IPS DF 4.7 (cell line): Measurements from ENCODE around the gene DLG2.

ENCODE experiments used
- DNase-seq: peaks from one replicate; pipeline ENCODE4 v3.0.0-alpha.2; 2013; ENCODE audit warnings: low spot score; ENCODE audit errors: extremely low read depth

DLG2 gene

DNA sequence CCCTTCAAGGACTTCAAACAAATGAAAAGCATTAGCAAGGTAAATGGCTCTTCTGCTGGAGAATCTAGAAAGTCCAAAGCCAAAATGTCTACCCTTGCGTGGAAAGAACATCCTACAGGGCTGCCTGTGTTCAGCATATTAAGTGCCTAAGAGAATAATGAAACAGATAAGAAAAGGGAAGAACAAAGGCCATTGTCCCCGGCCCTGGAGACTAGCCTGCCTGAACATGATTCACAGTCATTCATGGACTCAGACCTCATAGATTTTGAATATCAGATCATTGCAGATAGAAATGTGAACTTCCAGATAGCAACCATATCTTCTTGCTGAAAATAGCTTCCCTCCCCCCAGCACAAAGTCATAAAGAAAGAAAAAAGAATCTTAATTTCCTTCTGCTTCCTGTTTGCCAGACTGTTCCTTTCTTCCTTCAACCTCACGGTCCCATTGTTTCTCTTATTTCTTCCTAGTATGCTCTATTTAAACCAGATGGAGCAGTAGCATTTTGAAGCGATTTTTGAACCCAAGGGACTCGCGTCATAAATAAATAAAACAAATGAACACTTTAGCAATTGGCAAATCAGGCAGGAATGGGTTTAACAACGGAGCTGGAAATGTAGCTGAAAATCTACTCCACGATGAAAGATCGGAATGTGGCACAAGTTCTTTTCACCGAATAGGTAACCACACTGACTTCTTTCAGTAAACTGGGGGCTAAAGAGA is 1932.8 kb downstream of the DLG2 start:
- DNase-seq = no peak

DNA sequence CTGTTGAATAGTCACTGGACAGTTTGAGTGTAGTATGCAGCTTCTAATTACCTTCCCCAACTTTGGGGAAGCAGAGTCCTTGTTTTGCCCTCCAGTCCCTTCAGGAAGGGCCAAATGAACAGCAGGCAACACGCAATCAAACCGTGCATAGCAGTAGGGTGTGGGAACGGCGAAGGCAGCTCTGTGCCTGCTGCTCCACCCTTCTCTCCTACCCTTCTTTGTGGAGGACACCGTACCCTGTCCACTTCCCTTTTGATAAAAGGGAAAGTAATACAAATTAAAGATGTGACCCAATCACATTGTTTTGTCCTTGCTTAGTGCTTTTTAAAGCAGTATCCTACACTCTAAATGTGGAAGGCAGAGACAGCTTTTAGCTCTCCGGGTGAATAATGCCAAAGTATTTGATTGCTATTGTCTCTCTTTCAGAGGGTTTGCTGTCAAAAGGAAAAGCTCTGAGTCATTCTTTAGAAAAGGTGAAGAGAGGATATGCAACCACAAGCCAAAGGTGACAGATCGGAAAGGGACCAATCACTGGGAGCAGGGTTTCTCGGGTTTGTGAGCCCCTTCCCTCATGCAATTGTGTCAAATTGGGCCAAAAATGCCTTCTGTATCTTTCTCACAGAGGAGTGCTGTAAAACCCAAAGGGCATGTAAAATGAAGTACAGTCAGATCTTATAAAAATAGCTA is 1933.7 kb downstream of the DLG2 start:
- no peak for DNase-seq

GRCh38 chr11:83692675-83693074 is 1934.5 kb downstream of the DLG2 start:
- DNase-seq = no peak

GRCh38 chr11:83691451-83691950 is 1935.6 kb downstream of the DLG2 start:
- no peak for DNase-seq

DNA sequence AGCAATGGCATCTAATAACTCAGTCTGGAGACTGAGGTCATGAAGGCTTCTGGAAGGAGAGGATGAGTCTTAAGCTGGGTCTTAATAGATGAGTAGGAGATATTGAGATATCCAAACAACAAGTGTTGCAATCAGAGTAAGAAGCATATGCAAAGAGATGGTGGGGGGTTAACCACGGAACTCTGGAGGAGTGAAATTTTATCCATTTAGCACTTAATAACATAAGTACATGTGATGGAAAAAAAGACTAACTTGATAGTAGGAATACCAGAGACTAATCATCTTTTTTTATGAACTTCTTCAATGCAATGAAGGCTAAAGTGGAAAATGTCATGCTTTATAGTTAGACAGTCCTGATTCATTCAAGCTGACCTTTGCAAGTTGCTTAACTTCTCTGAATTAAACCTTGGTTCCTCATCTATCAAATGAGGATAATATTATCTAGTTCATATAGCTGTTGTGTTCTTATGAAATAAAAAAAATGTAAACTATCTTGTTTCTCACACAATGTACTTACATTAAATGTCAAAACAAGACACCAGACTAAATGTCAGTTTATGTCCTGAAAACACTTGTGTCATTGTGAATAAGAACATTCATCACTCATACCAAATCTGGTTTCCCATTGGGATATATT is 1937.9 kb downstream of the DLG2 start:
- no peak for DNase-seq

DNA sequence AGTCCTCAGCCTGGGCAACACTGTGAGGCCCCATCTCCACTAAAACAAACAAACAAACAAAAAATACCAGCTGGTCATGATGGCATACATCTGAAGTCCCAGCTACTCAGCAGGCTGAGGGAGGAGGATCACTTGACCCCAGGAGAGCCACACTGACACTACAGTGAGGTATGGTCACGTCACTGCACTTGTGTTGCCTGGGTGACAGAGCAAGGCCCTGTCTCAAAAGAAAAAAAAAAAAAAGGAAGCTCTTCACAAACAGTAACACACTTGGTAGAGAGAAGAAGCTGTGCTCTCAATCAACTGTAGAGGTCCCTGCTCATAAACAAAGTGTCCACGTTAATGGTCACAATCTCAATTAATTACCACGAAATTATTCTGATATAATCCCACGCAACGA is 1939.4 kb downstream of the DLG2 start:
- DNase-seq = no peak

- DNase-seq = no peak
These were observed 1941.4 kb downstream of the DLG2 start for GRCh38 chr11:83685730-83686129.

- DNase-seq = no peak
These were observed 1943.1 kb downstream of the DLG2 start for GRCh38 chr11:83684071-83684470.

GRCh38 chr11:83682611-83682973 is 1944.6 kb downstream of the DLG2 start:
- no peak for DNase-seq

- no peak for DNase-seq
These were observed 1945.1 kb downstream of the DLG2 start for GRCh38 chr11:83681906-83682610.

DNA sequence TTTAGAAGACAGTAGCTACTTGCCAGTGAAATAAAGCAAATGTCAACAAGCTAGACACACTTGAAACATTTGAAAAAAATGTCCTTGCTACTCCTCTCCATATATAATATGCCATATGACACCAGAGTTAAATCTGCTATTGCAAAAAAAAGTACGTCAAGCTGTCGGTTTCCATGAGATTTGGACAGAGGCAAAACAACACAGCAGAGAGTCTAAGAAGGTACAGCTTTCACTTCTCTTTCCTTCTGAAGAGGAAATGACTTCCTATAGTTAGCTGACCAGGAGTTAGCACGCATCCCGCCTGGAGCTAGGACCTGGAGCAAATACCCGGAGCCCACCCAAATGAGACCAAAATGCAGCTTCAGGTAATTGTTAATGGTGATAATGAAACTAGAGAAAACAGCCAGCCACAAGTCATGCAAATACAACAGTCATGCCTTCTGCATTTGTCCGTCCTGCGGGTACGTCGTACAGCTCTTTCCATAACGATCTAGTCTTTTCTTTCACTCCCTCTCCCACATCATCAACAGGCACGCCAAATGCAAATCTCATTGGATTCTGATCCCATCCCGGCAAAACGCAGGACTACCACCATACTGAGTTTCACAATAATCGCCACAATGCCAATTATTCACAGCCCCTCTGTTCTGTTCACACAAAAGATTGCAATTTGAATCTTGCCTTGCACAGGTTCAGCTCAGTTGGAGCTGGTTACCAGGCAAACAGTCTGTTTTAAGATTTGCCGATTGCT is 1945.9 kb downstream of the DLG2 start:
- DNase-seq = no peak

- no peak for DNase-seq
These were observed 1946.8 kb downstream of the DLG2 start for GRCh38 chr11:83680321-83680720.

- no peak for DNase-seq
These were observed 1948.1 kb downstream of the DLG2 start for GRCh38 chr11:83678831-83679584.

DNA sequence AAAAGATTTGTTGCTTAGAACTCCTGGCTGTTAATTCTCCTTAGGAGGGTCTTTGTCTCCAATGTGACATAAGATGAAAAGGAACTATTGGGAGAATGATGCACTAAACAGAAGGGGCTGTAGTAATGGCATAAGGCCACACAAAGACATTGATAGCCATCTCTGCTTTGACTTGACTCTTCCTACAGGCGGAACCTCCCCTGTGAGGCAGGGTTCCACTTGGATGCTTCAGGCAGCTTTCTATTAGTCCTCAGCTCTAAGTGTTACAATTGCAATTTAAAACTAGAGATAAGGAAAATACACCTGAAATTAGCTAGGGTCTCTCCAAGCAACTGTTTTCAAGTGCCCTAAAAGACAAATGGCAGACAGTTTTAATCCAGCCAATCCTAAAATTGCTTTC is 1949.4 kb downstream of the DLG2 start:
- no peak for DNase-seq

GRCh38 chr11:83676056-83676601 is 1951.0 kb downstream of the DLG2 start:
- DNase-seq = no peak

DNA sequence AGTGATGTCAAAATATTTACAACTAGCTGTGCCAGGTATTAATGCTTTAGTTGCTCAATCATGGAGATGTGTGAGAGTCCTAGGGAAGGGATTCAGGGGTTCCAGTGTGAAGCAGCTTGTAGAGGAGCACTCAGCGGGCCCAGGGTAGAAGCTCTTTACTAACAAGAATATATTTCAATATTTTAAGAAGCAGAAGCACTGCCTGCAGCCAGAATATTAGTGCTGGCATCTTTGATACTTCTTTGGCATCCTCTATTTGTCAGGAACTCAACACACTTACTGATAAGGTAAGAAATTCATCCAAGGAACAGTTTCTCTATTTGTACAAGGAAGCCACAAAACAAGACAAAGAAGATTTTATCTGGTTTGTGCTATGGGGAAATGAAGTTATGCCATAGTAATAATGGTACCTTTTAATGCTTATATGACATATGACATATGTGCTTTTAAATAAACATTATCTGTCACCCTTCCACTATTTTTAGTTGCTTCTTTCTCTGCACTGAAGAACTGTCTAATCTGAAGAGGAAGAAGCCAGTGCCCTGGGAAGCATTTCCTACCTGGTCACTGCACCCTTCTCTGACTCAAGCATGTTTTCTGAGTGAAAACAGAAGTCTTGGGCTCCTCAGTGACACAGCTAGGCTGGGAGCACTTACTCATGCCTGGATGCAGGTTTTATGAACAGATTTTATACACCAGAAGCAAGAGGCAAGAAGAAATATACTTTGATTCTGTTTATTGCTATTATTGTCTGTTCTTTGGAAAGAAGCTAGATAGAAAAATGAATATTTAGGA is 1952.8 kb downstream of the DLG2 start:
- DNase-seq = no peak

DNA sequence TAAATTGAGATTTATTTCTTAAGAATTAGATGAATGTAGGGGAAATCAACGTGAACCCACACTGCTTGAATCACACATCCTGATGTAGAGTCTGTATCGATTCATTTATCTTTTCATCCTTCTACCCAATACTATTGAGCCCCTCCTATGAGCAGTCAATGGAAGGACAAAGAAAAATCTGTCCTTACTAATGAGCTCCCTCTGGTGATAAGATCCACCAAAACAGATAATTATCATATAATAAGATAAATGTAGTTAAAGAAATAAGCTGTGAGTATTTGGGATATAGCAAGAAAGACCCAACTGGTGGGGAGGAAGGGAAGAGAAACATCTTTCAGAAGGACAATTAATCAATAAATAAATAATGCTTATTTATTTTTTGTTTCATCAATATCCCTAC is 1955.9 kb downstream of the DLG2 start:
- DNase-seq = no peak

- DNase-seq = no peak
These were observed 1961.0 kb downstream of the DLG2 start for GRCh38 chr11:83666149-83666548.

GRCh38 chr11:83663988-83664387 is 1963.2 kb downstream of the DLG2 start:
- no peak for DNase-seq
